A673 (cell line): ENCODE measurements around the gene TMEM255B. TPM values are rescaled to one million over a fixed set of nuclear protein-coding genes. Genes with fewer than 3 reads are reported as not detected.

Source experiments
- BruUV-seq: library from RNA; stranded (reverse); fragments of 400-500 nt; replicated peaks from 2 replicates; lab custom pipeline; 2021; lab: Mats Ljungman, UMichigan
- CTCF ChIA-PET: fragments of 300-600 bp; sonication (Branson Sonifier 250); formaldehyde crosslinking; loops from one replicate; lab custom pipeline; 2022; ENCODE audit warnings: antibody characterized with exemption; lab: Charles Lee
- POLR2A ChIA-PET: fragments of 300-600 bp; sonication (Branson Sonifier 250); formaldehyde crosslinking; loops from one replicate; lab custom pipeline; 2022; ENCODE audit warnings: antibody characterized with exemption; ENCODE audit not compliant: low non-redundant PET; lab: Charles Lee
- DNase-seq: peaks from one replicate; pipeline ENCODE4 v3.0.0-alpha.2; 2015; ENCODE audit warnings: low spot score
- H3K27ac ChIP-seq: fragments of 200-600 bp; sonication (generic); 2 replicates; pipeline ENCODE4 v1.5.1; 2016; ENCODE audit warnings: mixed run types, low read depth, mild to moderate bottlenecking, mixed read lengths, antibody characterized with exemption, low read length; ENCODE audit not compliant: poor library complexity, severe bottlenecking
- H3K27me3 ChIP-seq: fragments of 200-600 bp; sonication (generic); replicated peaks from 2 replicates; pipeline ENCODE4 v1.6.1; 2017; ENCODE audit warnings: mixed run types, low read depth, mild to moderate bottlenecking, mixed read lengths, antibody characterized with exemption, low read length; ENCODE audit not compliant: insufficient read depth, poor library complexity
- H3K36me3 ChIP-seq: fragments of 200-600 bp; sonication (generic); 2 replicates; pipeline ENCODE4 v1.6.1; 2016; ENCODE audit warnings: mixed run types, mild to moderate bottlenecking, mixed read lengths, antibody characterized with exemption, low read length; ENCODE audit not compliant: insufficient read depth, poor library complexity, severe bottlenecking
- H3K4me1 ChIP-seq: fragments of 200-600 bp; sonication (generic); 2 replicates; pipeline ENCODE4 v1.6.1; 2017; ENCODE audit warnings: mixed run types, mild to moderate bottlenecking, mixed read lengths, antibody characterized with exemption, low read length; ENCODE audit not compliant: insufficient read depth, poor library complexity, severe bottlenecking
- H3K4me3 ChIP-seq: fragments of 200-600 bp; sonication (generic); 2 replicates; pipeline ENCODE4 v1.5.1; 2016; ENCODE audit warnings: low read depth, mixed run types, mild to moderate bottlenecking, mixed read lengths, low read length; ENCODE audit not compliant: poor library complexity, severe bottlenecking
- H3K9me3 ChIP-seq: fragments of 200-600 bp; sonication (generic); 2 replicates; pipeline ENCODE4 v1.6.1; 2016; ENCODE audit warnings: mixed run types, low read depth, mild to moderate bottlenecking, mixed read lengths, antibody characterized with exemption, low read length; ENCODE audit not compliant: poor library complexity, severe bottlenecking
- CTCF ChIP-seq: fragments of 300-800, 200-600 bp; sonication (generic); conservative IDR thresholded peaks from 2 replicates; pipeline ENCODE4 v1.5.1; 2017; ENCODE audit warnings: low read depth, mild to moderate bottlenecking, antibody characterized with exemption, low read length, moderate library complexity, mixed read lengths
- EZH2 ChIP-seq: fragments of 200-600 bp; sonication (generic); IDR thresholded peaks from 2 replicates; pipeline ENCODE4 v1.6.1; 2017; ENCODE audit warnings: borderline replicate concordance, low read depth, mild to moderate bottlenecking, mixed read lengths, antibody characterized with exemption, low read length; ENCODE audit not compliant: poor library complexity, severe bottlenecking
- intact Hi-C: fragments of 100-400 bp; cut with micrococcal nuclease; formaldehyde crosslinking; loops from one replicate; pipeline ENCODE4 v1.10.0; 2022; ENCODE audit not compliant: unreplicated experiment
- total RNA-seq: library from RNA; stranded (reverse); gene quantifications from 2 replicates; pipeline ENCODE4 v1.2.3, GENCODE V29; 2021

Gene TMEM255B
- total RNA-seq, 1 experiment from 2014 or later = 0.06 TPM

- ChIA-PET CTCF (no interaction called here), POLR2A (no interaction called here)
- H3K27ac ChIP-seq = no peak overlapping the region
- intact Hi-C loops = no loop called here
- no peak overlapping the region for H3K4me3 ChIP-seq
- TF ChIP-seq CTCF (no peak), EZH2 (no peak)
- DNase-seq = no peak
- no TSS peak for BruUV-seq
- no peaks in the 10 kb centered on the region for H3K36me3 ChIP-seq
- H3K9me3 ChIP-seq = no peaks in the 10 kb centered on the region
- H3K4me1 ChIP-seq = peaks cover 8% of the 10 kb centered on the region
- H3K27me3 ChIP-seq = no peaks in the 10 kb centered on the region
Measured at GRCh38 chr13:113821847-113822246, 62.8 kb downstream of the TMEM255B start.

- TF ChIP-seq CTCF = no peak
- TF ChIP-seq EZH2 = no peak
- Histone ChIP-seq H3K27me3 (no peaks in the 10 kb centered on the region), H3K4me1 (peaks cover 8% of the 10 kb centered on the region), H3K36me3 (no peaks in the 10 kb centered on the region), H3K27ac (no peak overlapping the region), H3K9me3 (no peaks in the 10 kb centered on the region), H3K4me3 (no peak overlapping the region)
- ChIA-PET CTCF (no interaction called here), POLR2A (no interaction called here)
- intact Hi-C loops = no loop called here
- BruUV-seq = no TSS peak
- DNase-seq = no peak
Measured at GRCh38 chr13:113822266-113822665, 63.2 kb downstream of the TMEM255B start.

- POLR2A ChIA-PET = no interaction called here
- no peak overlapping the region for H3K4me3 ChIP-seq
- no peak overlapping the region for H3K27ac ChIP-seq
- H3K4me1 ChIP-seq = peaks cover 8% of the 10 kb centered on the region
- H3K36me3 ChIP-seq = no peaks in the 10 kb centered on the region
- intact Hi-C loops = no loop called here
- no peaks in the 10 kb centered on the region for H3K27me3 ChIP-seq
- CTCF ChIA-PET = interaction anchor here (0.5 kb wide), 1 partner anchor 8 kb away, joined by 7 read pairs; no protein-coding TSS in a partner anchor
- no peak for TF ChIP-seq CTCF
- no peak for TF ChIP-seq EZH2
- no peaks in the 10 kb centered on the region for H3K9me3 ChIP-seq
- no peak for DNase-seq
- BruUV-seq = no TSS peak
Measured at GRCh38 chr13:113822956-113823744, 64.1 kb downstream of the TMEM255B start.
